Left lung (tissue), 10 donors: Measurements from ENCODE around the gene SORCS3. TPM values are rescaled to one million over a fixed set of nuclear protein-coding genes. Genes with fewer than 3 reads are reported as not detected.
A peak's percentile ranks its signal among the peaks of the same experiment; 100 is the strongest.

Experiments
- ATAC-seq: fragments of 200-7000 bp; cut with Tn5 transposase; one replicate; pipeline ENCODE4 v1.9.1; 2020; ENCODE audit warnings: moderate library complexity
- DNase-seq, 4 donors: peaks; one replicate each; pipeline ENCODE4 v3.0.0-alpha.2; 2013 to 2020
- H3K27ac ChIP-seq, 2 donors: fragments of 200-600 bp; sonication (generic) in 1 of 2; one replicate each; pipeline versions ENCODE4 v1.5.0 to v1.8.0; 2020 to 2021
- H3K27me3 ChIP-seq, 2 donors: fragments of 200-600 bp; sonication (generic) in 1 of 2; one replicate each; pipeline versions ENCODE4 v1.5.0 to v1.8.0; 2020 to 2021
- H3K36me3 ChIP-seq, 2 donors: fragments of 200-600 bp; sonication (generic) in 1 of 2; one replicate each; pipeline versions ENCODE4 v1.5.0 to v1.8.0; 2020 to 2021
- H3K4me1 ChIP-seq, 2 donors: fragments of 200-600 bp; one replicate each; pipeline ENCODE4 v1.8.0; 2021
- H3K4me3 ChIP-seq, 2 donors: fragments of 200-600 bp; sonication (generic) in 1 of 2; one replicate each; pipeline versions ENCODE4 v1.5.0 to v1.8.0; 2020 to 2021; ENCODE audit warnings: mild to moderate bottlenecking in 1 of 2
- H3K9me3 ChIP-seq, 2 donors: fragments of 200-600 bp; sonication (generic) in 1 of 2; one replicate each; pipeline versions ENCODE4 v1.5.0 to v1.8.0; 2020 to 2021
- intact Hi-C, 2 donors: fragments of 100-400 bp; cut with DNase I; formaldehyde crosslinking; loops; one replicate each; pipeline versions ENCODE4 v1.11.2 to v1.14.2; 2022
- polyA plus RNA-seq, 6 donors: library from polyadenylated mRNA; unstranded; fragments of 120-200 nt; gene quantifications; one replicate each; pipeline ENCODE4 v1.2.1, GENCODE V29; 2013; ENCODE audit not compliant: insufficient read length in 6 of 6
- total RNA-seq, 2 donors: library from RNA; stranded (reverse); fragmentation: NEBNext Ultra II Directional; extraction: Animal tissue kit (Norgen Biotek cat#: 25700); gene quantifications; one replicate each; pipeline ENCODE4 v1.2.1, GENCODE V29; 2021
- TF ChIP-seq, protein P1 (sequence below), 2 donors: fragments of 200-600 bp; sonication (generic) in 1 of 2; IDR thresholded peaks; one replicate each; pipeline versions ENCODE4 v1.5.0 to v1.8.0; 2021; ENCODE audit warnings: antibody characterized with exemption in 2 of 2
- donor health status: DM: no; HTN: yes; CAD: no.
- donor health status: DM: no; HTN: no; CAD: no.

SORCS3 gene
- total and polyA plus RNA-seq, 8 donors = 0.05 to 0.24 (median 0.06) TPM; not detected in 2

DNA sequence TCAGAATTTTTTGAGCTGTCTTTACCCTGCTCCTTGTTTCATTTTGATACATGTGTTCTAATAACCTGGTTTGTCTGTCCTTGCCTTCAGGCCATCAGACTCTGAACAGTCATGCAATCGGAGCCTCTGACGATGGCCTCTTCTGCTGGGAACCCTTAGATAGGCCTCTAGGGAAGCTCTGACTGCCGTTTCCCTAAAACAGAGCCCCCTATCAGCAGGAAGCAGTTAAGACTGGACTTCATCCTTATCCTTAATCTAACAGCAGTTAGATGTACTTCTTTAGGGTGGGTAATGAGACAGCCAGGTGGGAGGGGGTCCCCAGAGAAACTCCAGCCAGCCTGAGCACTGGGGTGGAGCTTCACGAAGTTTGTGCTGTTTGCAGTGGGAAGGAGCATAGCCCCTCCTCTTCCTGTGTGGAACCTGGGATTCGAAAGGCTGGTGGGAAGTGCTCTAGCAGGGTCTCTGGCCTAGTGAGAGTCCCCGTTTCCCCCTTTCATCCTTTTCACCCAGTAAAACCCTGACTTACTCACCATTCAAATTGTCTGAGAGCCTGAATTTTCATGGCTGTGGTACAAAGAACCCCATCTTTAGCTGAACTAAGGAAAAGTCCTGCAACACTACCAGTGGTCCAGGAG, 28.4 kb upstream of the SORCS3 start:
- Histone ChIP-seq H3K36me3 (no peaks in the 10 kb centered on the region), H3K9me3 (peaks cover 0 to 22% of the 10 kb centered on the region in 2 donors), H3K4me3 (no peak overlapping the region), H3K4me1 (no peaks in the 10 kb centered on the region), H3K27me3 (peaks cover 0 to 16% of the 10 kb centered on the region in 2 donors), H3K27ac (no peak overlapping the region)
- intact Hi-C loops = no loop called here
- DNase-seq = no peak
- TF ChIP-seq, protein P1, sequence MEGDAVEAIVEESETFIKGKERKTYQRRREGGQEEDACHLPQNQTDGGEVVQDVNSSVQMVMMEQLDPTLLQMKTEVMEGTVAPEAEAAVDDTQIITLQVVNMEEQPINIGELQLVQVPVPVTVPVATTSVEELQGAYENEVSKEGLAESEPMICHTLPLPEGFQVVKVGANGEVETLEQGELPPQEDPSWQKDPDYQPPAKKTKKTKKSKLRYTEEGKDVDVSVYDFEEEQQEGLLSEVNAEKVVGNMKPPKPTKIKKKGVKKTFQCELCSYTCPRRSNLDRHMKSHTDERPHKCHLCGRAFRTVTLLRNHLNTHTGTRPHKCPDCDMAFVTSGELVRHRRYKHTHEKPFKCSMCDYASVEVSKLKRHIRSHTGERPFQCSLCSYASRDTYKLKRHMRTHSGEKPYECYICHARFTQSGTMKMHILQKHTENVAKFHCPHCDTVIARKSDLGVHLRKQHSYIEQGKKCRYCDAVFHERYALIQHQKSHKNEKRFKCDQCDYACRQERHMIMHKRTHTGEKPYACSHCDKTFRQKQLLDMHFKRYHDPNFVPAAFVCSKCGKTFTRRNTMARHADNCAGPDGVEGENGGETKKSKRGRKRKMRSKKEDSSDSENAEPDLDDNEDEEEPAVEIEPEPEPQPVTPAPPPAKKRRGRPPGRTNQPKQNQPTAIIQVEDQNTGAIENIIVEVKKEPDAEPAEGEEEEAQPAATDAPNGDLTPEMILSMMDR (IDR thresholded peaks at IDR 0.05) = no peak
- ATAC-seq = no peak

- H3K27ac ChIP-seq = no peak overlapping the region
- no peaks in the 10 kb centered on the region for H3K36me3 ChIP-seq
- ATAC-seq (no peak), DNase-seq (no peak)
- no peaks in the 10 kb centered on the region for H3K4me1 ChIP-seq
- no peak overlapping the region for H3K4me3 ChIP-seq
- peaks cover 0 to 15% of the 10 kb centered on the region in 2 donors for H3K9me3 ChIP-seq
- TF ChIP-seq, protein P1 (IDR thresholded peaks at IDR 0.05) = no peak
- intact Hi-C loops = no loop called here
- peaks cover 0 to 21% of the 10 kb centered on the region in 2 donors for H3K27me3 ChIP-seq
Observed at GRCh38 chr10:104613406-104613805, 27.7 kb upstream of the SORCS3 start.

GRCh38 chr10:104614245-104614831, 26.8 kb upstream of the SORCS3 start:
- Histone ChIP-seq H3K9me3 (peaks cover 0 to 6% of the 10 kb centered on the region in 2 donors), H3K27me3 (peaks cover 0 to 25% of the 10 kb centered on the region in 2 donors), H3K36me3 (no peaks in the 10 kb centered on the region), H3K4me3 (no peak overlapping the region), H3K27ac (no peak overlapping the region), H3K4me1 (no peaks in the 10 kb centered on the region)
- ATAC-seq (peak; percentile 23), DNase-seq (no peak)
- intact Hi-C loops = no loop called here
- TF ChIP-seq, protein P1 (IDR thresholded peaks at IDR 0.05) = peak; percentile 11 to 18

DNA sequence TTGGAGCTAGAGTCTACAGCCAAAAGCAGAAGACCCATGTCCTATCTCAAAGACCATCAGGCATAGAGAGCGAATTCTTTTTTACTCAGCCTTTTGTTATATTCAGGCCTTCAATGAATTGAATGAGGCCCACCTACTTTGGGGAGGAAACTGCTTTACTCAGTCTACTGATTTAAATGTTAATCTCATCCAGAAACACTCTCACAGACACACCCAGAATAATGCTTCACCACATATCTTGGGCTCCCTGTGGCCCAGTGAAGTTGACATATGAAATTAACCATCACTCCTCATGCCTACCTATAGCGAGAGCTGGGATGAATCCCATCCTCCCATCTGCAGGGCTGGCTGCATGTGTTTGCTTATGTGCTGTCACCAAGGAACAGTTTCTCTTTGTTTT, 26.0 kb upstream of the SORCS3 start:
- Histone ChIP-seq H3K27ac (no peak overlapping the region), H3K9me3 (peaks cover 0 to 6% of the 10 kb centered on the region in 2 donors), H3K4me1 (no peaks in the 10 kb centered on the region), H3K36me3 (no peaks in the 10 kb centered on the region), H3K27me3 (peaks cover 0 to 25% of the 10 kb centered on the region in 2 donors), H3K4me3 (no peak overlapping the region)
- TF ChIP-seq, protein P1 (IDR thresholded peaks at IDR 0.05) = no peak
- DNase-seq = no peak
- intact Hi-C loops = no loop called here
- ATAC-seq = no peak

- TF ChIP-seq, protein P1 (IDR thresholded peaks at IDR 0.05) = no peak
- no peak for ATAC-seq
Observed at GRCh38 chr10:104617831-104618230, 23.3 kb upstream of the SORCS3 start.

More at GRCh38 chr10:104617831-104618230, 23.3 kb upstream of the SORCS3 start:
- Histone ChIP-seq H3K27ac (no peak overlapping the region), H3K4me1 (no peaks in the 10 kb centered on the region), H3K9me3 (no peaks in the 10 kb centered on the region), H3K4me3 (no peak overlapping the region), H3K36me3 (no peaks in the 10 kb centered on the region), H3K27me3 (peaks cover 0 to 34% of the 10 kb centered on the region in 2 donors)
- intact Hi-C loops = no loop called here
- DNase-seq = no peak
